Ishikawa (cell line): ENCODE results near the gene GARIN5A.

Experiments
- CEBPB ChIP-seq: IDR thresholded peaks from 2 replicates; pipeline ENCODE4 v1.6.1; 2012
- CREB1 ChIP-seq: IDR thresholded peaks from 2 replicates; pipeline ENCODE4 v1.6.1; 2012; ENCODE audit warnings: low read depth
- EGR1 ChIP-seq: IDR thresholded peaks from 2 replicates; pipeline ENCODE4 v1.6.1; 2012
- EP300 ChIP-seq: IDR thresholded peaks from 2 replicates; pipeline ENCODE4 v1.6.1; 2012; ENCODE audit warnings: borderline replicate concordance
- FOXM1 ChIP-seq: IDR thresholded peaks from 2 replicates; pipeline ENCODE4 v1.6.1; 2012; ENCODE audit warnings: low read depth, borderline replicate concordance
- NFIC ChIP-seq: IDR thresholded peaks from 2 replicates; pipeline ENCODE4 v1.6.1; 2012
- RAD21 ChIP-seq: IDR thresholded peaks from 2 replicates; pipeline ENCODE4 v1.6.1; 2012; ENCODE audit warnings: low read depth
- REST ChIP-seq: IDR thresholded peaks from 2 replicates; pipeline ENCODE4 v1.6.1; 2012; ENCODE audit warnings: low read depth, mild to moderate bottlenecking
- TAF1 ChIP-seq: IDR thresholded peaks from 2 replicates; pipeline ENCODE4 v1.6.1; 2012; ENCODE audit warnings: low read depth, mild to moderate bottlenecking
- TCF12 ChIP-seq: IDR thresholded peaks from 2 replicates; pipeline ENCODE4 v1.6.1; 2012; ENCODE audit warnings: low read depth
- TEAD4 ChIP-seq: IDR thresholded peaks from 2 replicates; pipeline ENCODE4 v1.6.1; 2012
- YY1 ChIP-seq: IDR thresholded peaks from 2 replicates; pipeline ENCODE4 v1.6.1; 2012; ENCODE audit warnings: low read depth
- ZBTB7A ChIP-seq: IDR thresholded peaks from 2 replicates; pipeline ENCODE4 v1.6.1; 2012; ENCODE audit warnings: low read depth
- TF ChIP-seq, protein P1 (sequence below): IDR thresholded peaks from 2 replicates; pipeline ENCODE4 v1.6.1; 2012
- TF ChIP-seq, protein P2 (sequence below): IDR thresholded peaks from 2 replicates; pipeline ENCODE4 v1.6.1; 2012

The GARIN5A gene

DNA sequence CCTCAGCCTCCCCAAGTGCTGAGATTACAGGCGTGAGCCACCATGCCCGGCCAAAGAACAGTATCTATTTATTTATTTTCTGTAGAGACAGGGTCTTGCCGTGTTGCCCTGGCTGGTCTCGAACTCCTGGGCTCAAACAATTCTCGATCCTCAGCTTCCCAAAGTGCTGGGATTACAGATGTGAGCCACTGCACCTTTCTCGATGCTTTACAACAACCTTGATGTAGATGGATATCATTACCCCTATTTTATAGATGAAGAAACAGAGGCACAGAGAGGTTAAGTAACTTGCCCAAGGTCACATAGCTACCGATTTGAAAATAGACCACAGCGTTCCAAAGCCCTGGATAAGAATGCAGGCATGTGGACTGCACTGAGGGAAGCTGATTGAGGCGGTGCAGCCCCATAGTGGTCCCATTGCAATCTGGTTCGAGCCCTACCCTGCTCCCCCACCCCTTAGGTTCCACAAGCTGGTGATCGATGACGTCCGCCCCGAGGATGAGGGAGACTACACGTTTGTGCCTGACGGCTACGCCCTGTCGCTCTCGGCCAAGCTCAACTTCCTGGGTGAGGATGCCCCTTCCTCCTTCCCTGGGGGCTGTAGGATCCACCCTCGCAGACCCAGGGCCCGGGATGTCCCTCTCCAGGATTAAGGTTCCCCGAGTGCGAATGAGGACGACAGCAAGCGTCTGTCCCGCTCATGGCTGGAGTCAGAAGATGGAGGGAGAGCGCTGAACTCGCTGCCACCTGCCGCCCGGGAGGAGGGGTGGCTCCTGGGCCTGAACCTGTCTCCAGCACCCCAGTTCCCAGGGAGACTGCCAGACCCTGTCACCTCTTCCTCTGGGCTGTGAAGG is 26.1 kb downstream of the GARIN5A start:
- TF ChIP-seq CEBPB (no peak), EP300 (no peak)

DNA sequence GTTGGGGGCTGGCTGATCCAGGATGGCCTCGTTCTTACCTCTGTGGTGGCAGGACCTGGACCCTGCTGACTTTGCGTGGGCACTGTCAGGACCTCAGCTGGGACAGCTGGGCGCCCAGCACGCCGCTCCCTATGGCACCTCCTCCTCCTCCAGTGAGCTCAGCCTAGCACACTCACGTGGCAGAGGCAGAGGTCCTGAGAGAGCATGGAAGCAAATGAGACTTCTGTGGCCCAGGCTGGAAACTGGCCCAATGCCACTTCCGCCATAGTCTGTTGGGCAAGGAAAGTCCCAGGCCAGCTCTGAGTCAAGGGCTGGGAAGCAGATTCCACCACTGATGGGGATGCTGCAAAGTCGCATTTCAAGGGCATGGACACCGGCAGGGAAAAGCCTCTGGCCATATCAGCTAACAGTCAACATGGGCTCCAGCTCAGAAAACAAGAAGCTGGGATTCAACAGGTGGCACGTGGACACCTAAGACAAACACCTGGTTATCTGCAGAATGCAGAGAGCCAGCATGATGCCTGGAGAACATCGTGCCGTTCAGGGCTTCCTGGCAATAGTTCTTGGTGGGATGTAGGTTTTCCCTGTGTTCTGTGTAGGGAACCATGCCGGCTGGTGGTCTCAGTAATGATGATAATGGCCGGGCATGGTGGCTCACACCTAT is 27.3 kb downstream of the GARIN5A start:
- no peak for TF ChIP-seq TAF1
- TF ChIP-seq FOXM1: no peak
- TF ChIP-seq, protein P1, sequence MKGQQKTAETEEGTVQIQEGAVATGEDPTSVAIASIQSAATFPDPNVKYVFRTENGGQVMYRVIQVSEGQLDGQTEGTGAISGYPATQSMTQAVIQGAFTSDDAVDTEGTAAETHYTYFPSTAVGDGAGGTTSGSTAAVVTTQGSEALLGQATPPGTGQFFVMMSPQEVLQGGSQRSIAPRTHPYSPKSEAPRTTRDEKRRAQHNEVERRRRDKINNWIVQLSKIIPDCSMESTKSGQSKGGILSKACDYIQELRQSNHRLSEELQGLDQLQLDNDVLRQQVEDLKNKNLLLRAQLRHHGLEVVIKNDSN: no peak
- no peak for TF ChIP-seq CREB1
- no peak for TF ChIP-seq ZBTB7A
- no peak for TF ChIP-seq NFIC
- no peak for TF ChIP-seq CEBPB
- TF ChIP-seq EGR1: no peak
- no peak for TF ChIP-seq YY1
- TF ChIP-seq RAD21: no peak
- TF ChIP-seq TEAD4: no peak
- TF ChIP-seq, protein P2, sequence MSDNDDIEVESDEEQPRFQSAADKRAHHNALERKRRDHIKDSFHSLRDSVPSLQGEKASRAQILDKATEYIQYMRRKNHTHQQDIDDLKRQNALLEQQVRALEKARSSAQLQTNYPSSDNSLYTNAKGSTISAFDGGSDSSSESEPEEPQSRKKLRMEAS: no peak
- no peak for TF ChIP-seq REST

DNA sequence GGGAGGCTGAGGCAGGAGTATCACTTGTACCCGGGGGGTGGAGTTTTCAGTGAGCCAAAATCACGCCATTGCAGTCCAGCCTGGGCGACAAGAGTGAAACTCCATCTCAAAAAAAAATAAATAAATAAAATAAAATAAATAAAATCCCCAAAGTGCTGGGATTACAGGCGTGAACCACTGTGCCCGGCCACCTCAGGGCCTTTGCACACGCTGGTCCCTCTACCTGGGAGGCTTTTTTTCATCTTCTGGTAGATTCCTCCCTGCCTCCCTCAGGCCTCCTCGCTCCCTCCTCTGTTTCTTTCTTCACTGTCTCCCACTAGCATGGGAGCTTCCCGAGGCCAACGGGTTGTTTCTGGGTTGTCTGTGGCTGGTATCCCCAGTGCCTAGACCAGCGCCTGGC is 28.9 kb downstream of the GARIN5A start:
- TF ChIP-seq CEBPB (no peak), EGR1 (no peak), CREB1 (no peak), TAF1 (no peak), FOXM1 (no peak), ZBTB7A (no peak), NFIC (no peak), REST (no peak), YY1 (no peak), RAD21 (no peak), TCF12 (no peak), TEAD4 (no peak), EP300 (no peak)
- TF ChIP-seq, protein P2: no peak
- TF ChIP-seq, protein P1: no peak

DNA sequence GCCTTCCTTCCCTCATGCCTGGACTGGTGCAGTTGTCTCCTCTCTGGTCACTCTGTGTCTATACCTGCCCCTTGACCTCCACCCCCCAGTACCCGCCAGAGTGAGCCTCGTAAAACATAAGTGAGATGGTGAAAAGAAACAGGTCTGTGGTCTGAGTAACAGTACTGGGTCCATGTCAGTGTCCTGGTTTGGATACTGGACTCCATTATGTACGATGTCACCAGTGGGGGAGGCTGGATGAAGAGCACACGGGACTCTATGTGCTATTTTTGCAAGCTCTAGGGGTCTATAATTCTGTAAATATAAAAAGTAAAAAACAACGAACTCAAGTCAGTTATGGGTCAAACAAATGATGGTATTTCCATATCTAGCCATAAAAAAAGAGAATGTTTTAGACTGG is 29.6 kb downstream of the GARIN5A start:
- TF ChIP-seq TEAD4 (no peak), CREB1 (no peak), EP300 (no peak), CEBPB (no peak), YY1 (no peak), FOXM1 (no peak), REST (no peak), TAF1 (no peak), NFIC (no peak)
